OCI-LY1 (cell line): ENCODE results near the gene SV2C.
"Not testable (repeated sequence)": the region's sequence is repeated elsewhere in the genome, so short reads cannot be mapped to it uniquely, and the experiment has no call there.

ENCODE experiments used
- H2AFZ ChIP-seq: fragments of 200-600 bp; sonication (generic), shearing (Covaris generic); 2 replicates; pipeline ENCODE4 v1.6.0; 2014; ENCODE audit warnings: antibody characterized with exemption, mild to moderate bottlenecking, low read length
- H3F3A ChIP-seq: fragments of 200-600 bp; sonication (generic), shearing (Covaris generic); 2 replicates; pipeline ENCODE4 v1.6.0; 2014; ENCODE audit warnings: mild to moderate bottlenecking, antibody characterized with exemption, low read length, moderate library complexity; ENCODE audit not compliant: insufficient read depth
- H3K27ac ChIP-seq: fragments of 200-600 bp; sonication (generic); 2 replicates; pipeline ENCODE4 v1.5.1; 2014; ENCODE audit warnings: low read length, mixed run types, mild to moderate bottlenecking, low read depth; ENCODE audit not compliant: poor library complexity, severe bottlenecking
- H3K27me3 ChIP-seq: fragments of 200-600 bp; sonication (generic); 2 replicates; pipeline ENCODE4 v1.6.0; 2014; ENCODE audit warnings: antibody characterized with exemption, mild to moderate bottlenecking, low read length, moderate library complexity; ENCODE audit not compliant: insufficient read depth
- H3K36me3 ChIP-seq: fragments of 200-600 bp; sonication (generic); 2 replicates; pipeline ENCODE4 v1.6.1; 2014; ENCODE audit warnings: mild to moderate bottlenecking, antibody characterized with exemption, low read length, moderate library complexity, mixed read lengths; ENCODE audit not compliant: insufficient read depth
- H3K4me1 ChIP-seq: fragments of 200-600 bp; sonication (generic); 2 replicates; pipeline ENCODE4 v1.5.1; 2014; ENCODE audit warnings: mild to moderate bottlenecking, low read length, moderate library complexity; ENCODE audit not compliant: insufficient read depth, severe bottlenecking
- H3K4me2 ChIP-seq: fragments of 200-600 bp; sonication (generic), shearing (Covaris generic); 2 replicates; pipeline ENCODE4 v1.6.1; 2014; ENCODE audit warnings: low read length
- H3K4me3 ChIP-seq: fragments of 200-600 bp; sonication (generic); 2 replicates; pipeline ENCODE4 v1.5.1; 2014; ENCODE audit warnings: low read length, low read depth, mild to moderate bottlenecking, mixed read lengths; ENCODE audit not compliant: poor library complexity, severe bottlenecking
- H3K79me2 ChIP-seq: fragments of 200-600 bp; shearing (Covaris generic); 2 replicates; pipeline ENCODE4 v1.6.1; 2016; ENCODE audit warnings: mixed run types, low read length, mixed read lengths; ENCODE audit not compliant: insufficient read depth
- H3K9ac ChIP-seq: fragments of 200-600 bp; sonication (generic), shearing (Covaris generic); 2 replicates; pipeline ENCODE4 v1.6.1; 2014; ENCODE audit warnings: mild to moderate bottlenecking, low read length, mixed read lengths
- H3K9me2 ChIP-seq: fragments of 200-600 bp; sonication (generic), shearing (Covaris generic); 2 replicates; pipeline ENCODE4 v1.6.1; 2014; ENCODE audit warnings: low read depth, mild to moderate bottlenecking, low read length, mixed read lengths
- H3K9me3 ChIP-seq: fragments of 200-600 bp; shearing (Covaris generic); 2 replicates; pipeline ENCODE4 v1.6.1; 2014; ENCODE audit warnings: low read length, mixed read lengths
- H4K20me1 ChIP-seq: fragments of 200-600 bp; sonication (generic), shearing (Covaris generic); 2 replicates; pipeline ENCODE4 v1.6.0; 2016; ENCODE audit warnings: mild to moderate bottlenecking, low read length; ENCODE audit not compliant: insufficient read depth
- EZH2 ChIP-seq: fragments of 200-600 bp; sonication (generic), shearing (Covaris generic); IDR thresholded peaks from 2 replicates; pipeline ENCODE4 v1.8.0; 2017; ENCODE audit warnings: borderline replicate concordance, mixed run types, mild to moderate bottlenecking, antibody characterized with exemption, low read length, moderate library complexity, mixed read lengths
- TF ChIP-seq, protein P1 (sequence below): fragments of 200-600 bp; sonication (generic), shearing (Covaris generic); IDR thresholded peaks from 2 replicates; pipeline ENCODE4 v1.5.1; 2017; ENCODE audit warnings: mild to moderate bottlenecking, antibody characterized with exemption, low read length, moderate library complexity, mixed read lengths

SV2C gene

GRCh38 chr5:76367623-76368371, 284.6 kb downstream of the SV2C start:
- Histone ChIP-seq H3K4me2 (no peak overlapping the region), H3K9me3 (no peaks in the 10 kb centered on the region), H3K9me2 (no peaks in the 10 kb centered on the region), H4K20me1 (no peaks in the 10 kb centered on the region), H2AFZ (no peak overlapping the region), H3K4me3 (no peak overlapping the region), H3K27ac (no peak overlapping the region), H3F3A (0 out of 2 replicates have a peak, but pooled peaks cover 3% of the 10 kb centered on the region), H3K4me1 (peaks cover 28% of the 10 kb centered on the region), H3K27me3 (no peaks in the 10 kb centered on the region), H3K79me2 (no peaks in the 10 kb centered on the region), H3K36me3 (no peaks in the 10 kb centered on the region), H3K9ac (no peak overlapping the region)
- TF ChIP-seq, protein P1, sequence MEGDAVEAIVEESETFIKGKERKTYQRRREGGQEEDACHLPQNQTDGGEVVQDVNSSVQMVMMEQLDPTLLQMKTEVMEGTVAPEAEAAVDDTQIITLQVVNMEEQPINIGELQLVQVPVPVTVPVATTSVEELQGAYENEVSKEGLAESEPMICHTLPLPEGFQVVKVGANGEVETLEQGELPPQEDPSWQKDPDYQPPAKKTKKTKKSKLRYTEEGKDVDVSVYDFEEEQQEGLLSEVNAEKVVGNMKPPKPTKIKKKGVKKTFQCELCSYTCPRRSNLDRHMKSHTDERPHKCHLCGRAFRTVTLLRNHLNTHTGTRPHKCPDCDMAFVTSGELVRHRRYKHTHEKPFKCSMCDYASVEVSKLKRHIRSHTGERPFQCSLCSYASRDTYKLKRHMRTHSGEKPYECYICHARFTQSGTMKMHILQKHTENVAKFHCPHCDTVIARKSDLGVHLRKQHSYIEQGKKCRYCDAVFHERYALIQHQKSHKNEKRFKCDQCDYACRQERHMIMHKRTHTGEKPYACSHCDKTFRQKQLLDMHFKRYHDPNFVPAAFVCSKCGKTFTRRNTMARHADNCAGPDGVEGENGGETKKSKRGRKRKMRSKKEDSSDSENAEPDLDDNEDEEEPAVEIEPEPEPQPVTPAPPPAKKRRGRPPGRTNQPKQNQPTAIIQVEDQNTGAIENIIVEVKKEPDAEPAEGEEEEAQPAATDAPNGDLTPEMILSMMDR = no peak
- no peak for TF ChIP-seq EZH2

- no peaks in the 10 kb centered on the region for H3K79me2 ChIP-seq
- no peaks in the 10 kb centered on the region for H3K9me2 ChIP-seq
- H3K36me3 ChIP-seq = no peaks in the 10 kb centered on the region
- no peaks in the 10 kb centered on the region for H4K20me1 ChIP-seq
- H3K27me3 ChIP-seq = no peaks in the 10 kb centered on the region
- peaks cover 20% of the 10 kb centered on the region for H3K4me1 ChIP-seq
- H3K4me2 ChIP-seq = no peak overlapping the region
- no peak overlapping the region for H3K9ac ChIP-seq
- H3K9me3 ChIP-seq = no peaks in the 10 kb centered on the region
- H3K4me3 ChIP-seq = no peak overlapping the region
- H2AFZ ChIP-seq = no peak overlapping the region
- no peak overlapping the region for H3K27ac ChIP-seq
- TF ChIP-seq EZH2 = no peak
- TF ChIP-seq, protein P1 = no peak
- 0 out of 2 replicates have a peak, but pooled peaks cover 3% of the 10 kb centered on the region for H3F3A ChIP-seq
Measured at GRCh38 chr5:76368941-76369340, 285.8 kb downstream of the SV2C start.

GRCh38 chr5:76369668-76370067, 286.5 kb downstream of the SV2C start:
- not testable (repeated sequence) for H4K20me1 ChIP-seq, H3K27me3 ChIP-seq, H3K79me2 ChIP-seq, H3F3A ChIP-seq, H3K4me2 ChIP-seq, H3K9me3 ChIP-seq, H3K9ac ChIP-seq, H3K9me2 ChIP-seq, H3K36me3 ChIP-seq, H3K4me3 ChIP-seq, H2AFZ ChIP-seq, H3K27ac ChIP-seq
- H3K4me1 ChIP-seq = peaks cover 13% of the 10 kb centered on the region

DNA sequence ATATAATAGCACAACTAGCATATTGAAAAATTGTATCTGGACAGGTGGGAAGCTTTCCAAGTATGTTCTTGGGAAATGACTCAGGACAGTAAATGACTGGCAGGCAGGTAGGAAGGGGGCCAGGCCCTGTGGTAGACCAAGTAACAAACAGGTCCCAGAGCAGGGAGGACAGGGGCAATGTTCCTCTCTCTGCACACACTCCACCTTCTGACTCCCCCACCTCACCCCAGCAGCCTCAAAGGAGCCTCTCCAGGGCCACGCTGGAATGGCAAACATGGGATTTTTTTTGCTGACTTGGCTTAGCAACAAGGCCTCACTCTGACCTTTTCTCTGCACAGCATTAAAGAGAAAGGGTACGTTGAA, 288.8 kb downstream of the SV2C start:
- Histone ChIP-seq H3K36me3 (no peaks in the 10 kb centered on the region), H3F3A (no peaks in the 10 kb centered on the region), H4K20me1 (no peaks in the 10 kb centered on the region), H3K27ac (no peak overlapping the region), H3K4me2 (no peak overlapping the region), H3K4me3 (no peak overlapping the region), H3K9me2 (no peaks in the 10 kb centered on the region), H3K9me3 (no peaks in the 10 kb centered on the region), H3K4me1 (no peaks in the 10 kb centered on the region), H3K27me3 (no peaks in the 10 kb centered on the region), H3K9ac (no peak overlapping the region), H3K79me2 (no peaks in the 10 kb centered on the region), H2AFZ (no peak overlapping the region)
- TF ChIP-seq, protein P1 = no peak
- TF ChIP-seq EZH2 = no peak
